Prostate gland (tissue), 2 donors: ENCODE results near the gene ITSN1.

ENCODE experiments used
- POLR2A ChIP-seq: fragments of 450-650 bp; IDR thresholded peaks from one replicate; pipeline ENCODE4 v1.6.1; 2016; ENCODE audit warnings: antibody characterized with exemption, mild to moderate bottlenecking
- POLR2AphosphoS5 ChIP-seq: sonication (generic); formaldehyde crosslinking; IDR thresholded peaks from one replicate; pipeline ENCODE4 v1.6.1; 2017; ENCODE audit warnings: antibody characterized with exemption
- TF ChIP-seq, protein P1 (sequence below), 4 experiments: fragments of 200-600 bp in 2 of 4; fragments of 450-650 bp in 2 of 4; sonication (generic) in 2 of 4; IDR thresholded peaks; 1 replicate in 3 of 4; 2 replicates in 1 of 4; pipeline ENCODE4 v1.5.1; 2016 to 2019; ENCODE audit warnings: antibody characterized with exemption in 4 of 4, mild to moderate bottlenecking in 2 of 4, moderate library complexity in 2 of 4

DNA sequence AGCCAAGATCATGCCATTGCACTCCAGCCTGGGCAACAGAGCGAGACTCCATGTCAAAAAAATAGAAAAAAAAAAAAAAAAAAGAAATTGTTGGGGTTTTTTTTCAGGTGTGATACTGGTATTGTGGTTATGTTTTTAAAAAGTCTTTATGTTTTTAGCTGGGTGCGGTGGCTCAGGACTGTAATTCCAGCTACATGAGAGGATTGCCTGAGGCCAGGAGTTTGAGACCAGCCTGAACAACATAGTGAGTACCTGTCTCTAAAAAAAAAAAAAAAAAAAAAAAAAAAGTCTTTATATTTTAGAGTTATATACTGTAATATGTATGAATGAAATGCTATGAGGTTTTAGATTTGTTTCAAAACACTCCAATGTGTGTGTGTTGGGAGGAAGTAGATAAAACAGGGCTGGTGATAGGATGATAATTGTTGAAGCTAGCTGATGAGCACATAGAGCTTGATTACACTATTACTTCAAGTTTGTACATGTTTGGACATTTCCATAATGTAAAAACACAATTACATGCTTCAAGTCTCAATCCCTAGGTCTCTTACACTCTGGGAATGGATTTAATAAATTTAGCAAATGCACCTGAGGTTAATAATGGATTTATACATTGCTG lies 303.5 kb downstream of the ITSN1 start:
- TF ChIP-seq POLR2A: no peak
- TF ChIP-seq, protein P1, sequence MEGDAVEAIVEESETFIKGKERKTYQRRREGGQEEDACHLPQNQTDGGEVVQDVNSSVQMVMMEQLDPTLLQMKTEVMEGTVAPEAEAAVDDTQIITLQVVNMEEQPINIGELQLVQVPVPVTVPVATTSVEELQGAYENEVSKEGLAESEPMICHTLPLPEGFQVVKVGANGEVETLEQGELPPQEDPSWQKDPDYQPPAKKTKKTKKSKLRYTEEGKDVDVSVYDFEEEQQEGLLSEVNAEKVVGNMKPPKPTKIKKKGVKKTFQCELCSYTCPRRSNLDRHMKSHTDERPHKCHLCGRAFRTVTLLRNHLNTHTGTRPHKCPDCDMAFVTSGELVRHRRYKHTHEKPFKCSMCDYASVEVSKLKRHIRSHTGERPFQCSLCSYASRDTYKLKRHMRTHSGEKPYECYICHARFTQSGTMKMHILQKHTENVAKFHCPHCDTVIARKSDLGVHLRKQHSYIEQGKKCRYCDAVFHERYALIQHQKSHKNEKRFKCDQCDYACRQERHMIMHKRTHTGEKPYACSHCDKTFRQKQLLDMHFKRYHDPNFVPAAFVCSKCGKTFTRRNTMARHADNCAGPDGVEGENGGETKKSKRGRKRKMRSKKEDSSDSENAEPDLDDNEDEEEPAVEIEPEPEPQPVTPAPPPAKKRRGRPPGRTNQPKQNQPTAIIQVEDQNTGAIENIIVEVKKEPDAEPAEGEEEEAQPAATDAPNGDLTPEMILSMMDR (IDR thresholded peaks at IDR 0.05): no peak
- no peak for TF ChIP-seq POLR2AphosphoS5
